Mucosa of rectum (tissue), 2 donors: ENCODE measurements around the gene TGFBR1.

Source experiments
- H3K27ac ChIP-seq, 2 donors: one replicate each; pipeline ENCODE4 v1.7.0; 2013; ENCODE audit warnings: inconsistent platforms in 2 of 2, low read depth in 2 of 2, low read length in 2 of 2
- H3K27me3 ChIP-seq, 2 donors: one replicate each; pipeline ENCODE4 v1.7.0; 2013; ENCODE audit warnings: low read length in 2 of 2; ENCODE audit not compliant: control insufficient read depth in 2 of 2, insufficient read depth in 2 of 2
- H3K36me3 ChIP-seq, 2 donors: one replicate each; pipeline ENCODE4 v1.7.0; 2013; ENCODE audit warnings: low read length in 2 of 2; ENCODE audit not compliant: control insufficient read depth in 2 of 2, insufficient read depth in 2 of 2
- H3K4me1 ChIP-seq, 2 donors: one replicate each; pipeline ENCODE4 v1.7.0; 2013; ENCODE audit warnings: low read length in 2 of 2, mild to moderate bottlenecking in 1 of 2; ENCODE audit not compliant: control insufficient read depth in 2 of 2, insufficient read depth in 2 of 2
- H3K4me3 ChIP-seq, 2 donors: one replicate each; pipeline ENCODE4 v1.7.0; 2013; ENCODE audit warnings: low read length in 2 of 2
- H3K9ac ChIP-seq, 2 donors: one replicate each; pipeline ENCODE4 v1.7.0; 2013; ENCODE audit warnings: low read length in 2 of 2, low read depth in 1 of 2, mild to moderate bottlenecking in 1 of 2
- H3K9me3 ChIP-seq, 2 donors: one replicate each; pipeline ENCODE4 v1.7.0; 2013; ENCODE audit warnings: low read length in 2 of 2; ENCODE audit not compliant: control insufficient read depth in 2 of 2
- donor health status: healthy.
- donor health status: Normal muscosa, but diverticular disease.

The TGFBR1 gene

GRCh38 chr9:99076030-99076429 is 28.9 kb upstream of the TGFBR1 start:
- Histone ChIP-seq H3K9ac (no peak overlapping the region), H3K4me1 (no peaks in the 10 kb centered on the region), H3K27me3 (no peaks in the 10 kb centered on the region), H3K27ac (no peak overlapping the region), H3K36me3 (no peaks in the 10 kb centered on the region), H3K9me3 (no peaks in the 10 kb centered on the region), H3K4me3 (no peak overlapping the region)

GRCh38 chr9:99076483-99077171 is 28.3 kb upstream of the TGFBR1 start:
- no peaks in the 10 kb centered on the region for H3K36me3 ChIP-seq
- H3K27me3 ChIP-seq: no peaks in the 10 kb centered on the region
- H3K4me3 ChIP-seq: no peak overlapping the region
- H3K9me3 ChIP-seq: no peaks in the 10 kb centered on the region
- peak overlapping the region in 1 of 2 donors; percentile 24 for H3K27ac ChIP-seq
- no peak overlapping the region for H3K9ac ChIP-seq
- H3K4me1 ChIP-seq: no peaks in the 10 kb centered on the region

GRCh38 chr9:99078717-99079116 is 26.2 kb upstream of the TGFBR1 start:
- H3K4me3 ChIP-seq: no peak overlapping the region
- H3K9ac ChIP-seq: no peak overlapping the region
- no peak overlapping the region for H3K27ac ChIP-seq
- H3K27me3 ChIP-seq: no peaks in the 10 kb centered on the region
- H3K36me3 ChIP-seq: no peaks in the 10 kb centered on the region
- H3K4me1 ChIP-seq: no peaks in the 10 kb centered on the region
- no peaks in the 10 kb centered on the region for H3K9me3 ChIP-seq

- H3K27ac ChIP-seq: no peak overlapping the region
- H3K4me1 ChIP-seq: no peaks in the 10 kb centered on the region
- H3K4me3 ChIP-seq: no peak overlapping the region
- no peaks in the 10 kb centered on the region for H3K36me3 ChIP-seq
- no peaks in the 10 kb centered on the region for H3K27me3 ChIP-seq
- no peaks in the 10 kb centered on the region for H3K9me3 ChIP-seq
- H3K9ac ChIP-seq: no peak overlapping the region
These were observed 25.4 kb upstream of the TGFBR1 start for GRCh38 chr9:99079542-99079941.

DNA sequence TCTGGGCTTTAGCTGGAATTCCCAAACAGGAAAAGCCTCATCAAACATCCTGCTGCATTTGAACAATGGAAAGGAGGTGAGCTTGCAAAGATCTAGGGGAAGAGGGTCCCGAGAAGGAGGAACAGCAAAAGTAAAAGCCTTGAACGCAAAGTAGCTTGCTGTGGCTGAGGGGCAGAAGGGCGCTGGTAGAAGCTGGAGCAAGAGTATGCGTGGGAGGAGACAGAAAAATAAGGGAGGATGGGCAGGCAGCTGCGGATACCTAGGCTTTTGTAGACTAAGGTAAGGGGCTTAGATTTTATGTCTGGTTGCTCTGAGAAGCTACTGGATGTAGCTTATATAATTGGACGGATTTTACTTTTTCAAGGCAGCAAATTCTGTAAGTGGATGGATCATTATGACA is 21.9 kb upstream of the TGFBR1 start:
- Histone ChIP-seq H3K27ac (no peak overlapping the region), H3K9me3 (no peaks in the 10 kb centered on the region), H3K9ac (no peak overlapping the region), H3K36me3 (no peaks in the 10 kb centered on the region), H3K4me1 (no peaks in the 10 kb centered on the region), H3K27me3 (no peaks in the 10 kb centered on the region), H3K4me3 (no peak overlapping the region)

GRCh38 chr9:99085949-99086948 is 18.7 kb upstream of the TGFBR1 start:
- H3K36me3 ChIP-seq: no peaks in the 10 kb centered on the region
- no peaks in the 10 kb centered on the region for H3K4me1 ChIP-seq
- H3K27ac ChIP-seq: peak overlapping the region in 1 of 2 donors; percentile 7
- H3K9me3 ChIP-seq: peaks cover 0 to 3% of the 10 kb centered on the region in 2 donors
- no peaks in the 10 kb centered on the region for H3K27me3 ChIP-seq
- H3K4me3 ChIP-seq: no peak overlapping the region
- H3K9ac ChIP-seq: no peak overlapping the region

DNA sequence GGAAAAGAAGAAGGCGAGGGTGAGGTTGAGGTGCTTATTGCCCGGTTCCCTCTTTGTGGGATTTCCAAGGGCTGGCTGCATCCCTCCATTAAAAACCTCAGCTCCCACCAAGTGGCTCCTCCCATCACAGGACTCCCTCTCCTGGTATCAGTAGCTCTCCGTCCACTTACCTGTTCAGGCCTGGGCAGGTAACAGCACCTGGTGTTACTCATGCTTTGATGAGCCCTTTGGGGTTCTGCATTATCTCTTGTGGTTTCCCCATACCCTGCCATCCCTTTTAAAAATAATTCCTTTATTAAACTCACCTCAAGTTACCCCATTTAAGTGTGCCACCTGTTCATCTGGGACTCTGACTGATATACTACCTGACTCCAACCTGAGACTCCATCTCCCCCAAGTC is 17.5 kb upstream of the TGFBR1 start:
- no peak overlapping the region for H3K9ac ChIP-seq
- no peaks in the 10 kb centered on the region for H3K4me1 ChIP-seq
- no peak overlapping the region for H3K4me3 ChIP-seq
- H3K27me3 ChIP-seq: no peaks in the 10 kb centered on the region
- no peaks in the 10 kb centered on the region for H3K36me3 ChIP-seq
- H3K27ac ChIP-seq: no peak overlapping the region
- peaks cover 0 to 3% of the 10 kb centered on the region in 2 donors for H3K9me3 ChIP-seq

- Histone ChIP-seq H3K27ac (no peak overlapping the region), H3K4me3 (no peak overlapping the region), H3K9me3 (peaks cover 0 to 3% of the 10 kb centered on the region in 2 donors), H3K9ac (no peak overlapping the region), H3K27me3 (no peaks in the 10 kb centered on the region), H3K36me3 (no peaks in the 10 kb centered on the region), H3K4me1 (no peaks in the 10 kb centered on the region)
These were observed 14.4 kb upstream of the TGFBR1 start for GRCh38 chr9:99090336-99091130.

- H3K36me3 ChIP-seq: no peaks in the 10 kb centered on the region
- H3K9me3 ChIP-seq: peaks cover 0 to 3% of the 10 kb centered on the region in 2 donors
- H3K4me1 ChIP-seq: no peaks in the 10 kb centered on the region
- no peak overlapping the region for H3K27ac ChIP-seq
- no peak overlapping the region for H3K4me3 ChIP-seq
- no peaks in the 10 kb centered on the region for H3K27me3 ChIP-seq
- H3K9ac ChIP-seq: no peak overlapping the region
These were observed 12.0 kb upstream of the TGFBR1 start for GRCh38 chr9:99092643-99093491.
